GM20431 (cell line): ENCODE results near the gene MBD4.

Experiments
- in situ Hi-C: fragments of 300-500 bp; cut with MseI, MboI; formaldehyde crosslinking; loops from one replicate; pipeline ENCODE4 v1.15.0; 2020; ENCODE audit warnings: low sequenced_read_pairs; ENCODE audit not compliant: unreplicated experiment

Gene MBD4

GRCh38 chr3:129435367-129435766, 4.4 kb downstream of the MBD4 start:
- in situ Hi-C loops = no loop called here

DNA sequence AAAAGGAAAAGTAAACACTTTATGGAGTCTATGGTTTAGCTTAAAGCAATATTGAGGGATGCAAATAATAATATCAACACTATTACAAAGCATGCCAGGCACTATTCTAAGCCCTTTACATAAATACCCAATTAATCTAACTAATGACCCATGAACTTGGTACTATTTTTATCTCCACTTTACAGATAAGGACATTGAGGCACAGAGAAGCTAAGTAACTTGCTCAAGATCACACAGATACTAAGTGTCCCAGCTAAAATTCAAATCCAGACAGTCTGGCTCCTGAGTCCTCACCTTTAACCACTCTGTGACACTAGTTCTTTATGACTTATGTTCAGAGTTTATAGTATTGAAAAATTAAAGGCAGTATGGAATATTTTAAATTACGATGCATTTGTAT, 5.6 kb downstream of the MBD4 start:
- in situ Hi-C loops = no loop called here

GRCh38 chr3:129433565-129433964, 6.2 kb downstream of the MBD4 start:
- in situ Hi-C loops = no loop called here

DNA sequence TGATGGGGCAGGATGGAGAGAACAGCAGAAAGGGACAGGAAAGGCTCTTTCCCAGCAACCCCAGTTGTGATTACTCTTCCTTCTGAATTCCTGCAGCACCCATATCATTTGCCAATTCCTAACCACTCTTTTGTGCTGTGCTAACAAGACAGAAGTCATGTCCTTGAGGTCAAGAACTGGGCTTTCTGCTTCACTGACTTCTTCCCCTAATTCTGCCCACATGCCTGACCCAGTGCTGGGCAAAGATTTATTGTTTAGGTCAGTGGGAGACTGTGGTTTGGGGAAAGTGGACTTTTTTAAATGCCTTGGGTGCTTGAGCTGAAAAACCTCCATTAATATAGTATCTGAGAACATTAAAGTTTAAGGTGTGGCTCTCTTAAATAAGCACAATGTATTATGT, 7.1 kb downstream of the MBD4 start:
- in situ Hi-C loops = no loop called here

DNA sequence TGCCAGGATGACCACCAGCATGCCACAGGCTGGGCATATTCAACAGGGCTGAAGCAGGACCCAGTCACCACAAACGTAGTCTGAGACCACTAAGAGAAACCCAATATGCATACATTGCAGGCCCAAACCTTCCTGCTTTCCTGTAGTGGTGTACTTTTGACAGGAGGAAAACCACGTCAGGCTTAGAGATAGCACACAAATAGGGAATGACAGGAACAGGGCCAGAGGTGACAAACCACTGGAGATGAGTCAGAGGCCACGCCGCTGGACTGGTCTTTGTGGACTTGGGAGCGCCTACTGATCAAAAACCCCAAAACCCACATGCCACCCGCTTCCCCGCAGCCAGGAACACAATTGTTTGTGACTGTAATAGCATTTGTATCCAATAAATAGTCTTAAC, 7.7 kb downstream of the MBD4 start:
- in situ Hi-C loops = no loop called here

DNA sequence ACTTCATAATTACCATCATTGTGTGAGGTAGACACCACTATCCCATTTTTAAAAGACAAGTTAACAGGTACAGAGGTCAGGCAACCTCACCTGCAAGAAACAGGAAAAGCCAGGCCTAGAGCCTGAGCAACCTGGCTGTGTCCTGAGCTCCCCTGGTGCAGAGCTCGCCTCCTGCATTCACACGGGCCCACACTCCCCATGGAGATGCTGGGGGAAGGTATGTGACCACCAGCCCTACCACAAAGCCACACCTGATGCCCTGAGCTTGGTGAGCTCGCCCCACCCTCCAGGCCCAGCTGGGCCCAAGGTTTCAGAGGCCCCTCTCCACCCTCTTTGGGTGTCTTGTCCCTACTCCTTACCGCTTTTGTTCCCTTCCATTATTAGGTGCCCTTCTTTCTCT, 10.1 kb downstream of the MBD4 start:
- in situ Hi-C loops = no loop called here

GRCh38 chr3:129429080-129429451, 10.7 kb downstream of the MBD4 start:
- in situ Hi-C loops = no loop called here

DNA sequence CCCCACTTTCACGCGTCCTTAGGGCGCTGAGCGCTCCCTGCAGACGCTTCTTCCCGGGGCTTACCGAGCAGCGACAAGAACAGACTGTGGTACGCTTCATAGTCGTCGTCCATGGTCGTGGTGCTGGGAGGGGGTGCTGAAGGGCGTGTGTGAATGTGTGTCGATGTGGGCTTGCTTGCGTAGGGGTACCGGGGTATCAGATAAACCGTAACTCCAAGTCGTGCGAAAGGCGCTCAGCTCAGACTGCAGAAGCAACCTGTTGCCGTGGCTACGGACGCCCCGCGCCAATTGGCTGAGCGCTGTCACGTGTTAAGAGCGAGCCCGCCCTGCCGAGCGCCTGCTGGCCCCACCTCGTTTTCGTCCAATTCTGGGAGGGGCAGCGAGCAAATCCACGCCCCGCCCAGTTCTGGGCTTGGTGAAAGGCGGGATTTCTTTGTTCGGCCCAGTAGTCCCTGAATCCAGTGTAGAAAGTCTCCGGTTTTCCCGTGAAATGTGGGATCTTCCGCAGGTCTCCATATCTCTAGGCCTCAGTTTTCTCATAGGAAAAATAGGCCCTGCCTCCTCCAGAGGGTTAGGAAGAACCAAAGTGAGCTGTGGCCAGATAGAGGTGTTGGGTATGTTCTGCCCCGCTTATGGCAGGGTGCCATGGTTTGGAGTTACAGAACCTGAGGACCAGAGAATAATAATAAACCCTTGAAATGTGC, 11.2 kb downstream of the MBD4 start, which contains the start of gene EFCAB12:
EFCAB12 (minus strand) TSS at position 261 of the 704 bp plus-strand sequence; CDS start at position 113, 148 bp downstream.
- in situ Hi-C loops = no loop called here

DNA sequence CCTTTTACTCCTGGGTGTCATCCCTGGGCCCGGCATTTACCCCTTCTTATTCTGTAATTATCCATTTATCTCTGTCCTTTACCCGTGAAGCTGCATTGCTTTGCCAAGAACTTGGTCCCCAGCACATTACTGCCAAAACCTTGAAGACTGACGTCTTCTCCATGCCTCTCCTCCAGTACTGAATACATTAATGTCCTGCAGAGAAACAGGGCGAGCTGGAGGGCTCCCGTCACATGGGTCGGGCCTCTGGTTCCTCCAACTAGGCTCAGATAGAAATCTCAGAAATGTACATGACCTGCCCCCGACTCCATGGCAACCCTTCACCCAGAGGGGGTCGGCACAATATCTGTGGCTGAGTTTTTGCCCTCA, 11.8 kb downstream of the MBD4 start:
- in situ Hi-C loops = no loop called here

- in situ Hi-C loops = no loop called here
Measured at GRCh38 chr3:129425619-129426018, 14.1 kb downstream of the MBD4 start.

DNA sequence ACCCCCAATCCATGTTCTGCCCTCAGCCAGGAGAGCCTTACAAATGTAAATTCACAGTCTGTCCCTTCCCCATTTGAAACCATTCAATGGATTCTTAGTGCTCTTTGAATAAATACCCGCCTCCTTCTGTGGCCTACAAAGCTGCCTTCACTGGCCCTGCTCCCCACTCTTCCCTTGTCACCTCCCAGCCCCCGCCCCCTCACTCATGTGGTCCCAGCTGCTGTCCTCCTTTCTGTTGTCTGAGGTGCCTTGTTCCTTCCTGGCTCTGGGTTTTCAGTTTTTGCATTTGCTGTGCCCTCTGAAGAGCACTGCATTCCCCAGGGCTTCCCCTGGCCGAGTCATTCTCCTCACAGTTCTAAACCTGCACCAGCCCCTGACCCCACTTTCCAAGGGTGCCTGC, 14.5 kb downstream of the MBD4 start:
- in situ Hi-C loops = no loop called here

DNA sequence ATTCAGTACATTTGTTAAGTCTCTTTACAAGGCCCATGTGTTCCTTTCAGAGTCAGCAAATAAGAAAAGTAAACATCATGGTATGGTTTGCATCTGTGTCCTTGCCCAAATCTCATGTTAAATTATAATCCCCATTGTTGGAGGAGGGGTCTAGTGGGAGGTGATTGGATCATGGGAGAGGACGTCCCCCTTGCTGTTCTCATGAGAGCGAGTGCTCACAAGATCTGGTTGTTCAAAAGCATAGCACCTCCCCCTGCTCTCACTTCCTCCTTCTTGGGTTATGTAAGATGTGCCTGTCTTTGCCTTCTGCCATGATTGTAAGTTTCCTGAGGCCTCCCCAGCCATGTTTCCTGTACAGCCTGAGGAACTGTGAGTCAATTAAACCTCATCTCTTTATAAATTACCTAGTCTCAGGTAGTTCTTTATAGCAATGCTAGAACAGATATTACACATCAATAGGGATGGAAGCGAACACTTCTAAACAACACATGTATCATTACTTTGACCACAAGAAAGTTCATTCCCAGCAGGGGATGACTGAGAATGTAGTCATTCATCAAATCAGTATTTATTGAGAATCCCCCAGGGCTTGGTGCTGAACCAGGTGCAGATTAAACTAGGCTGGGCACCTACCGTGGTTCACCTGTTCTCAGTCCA, 15.4 kb downstream of the MBD4 start:
- in situ Hi-C loops = no loop called here

- in situ Hi-C loops = no loop called here
Measured at GRCh38 chr3:129422897-129423296, 16.9 kb downstream of the MBD4 start.

GRCh38 chr3:129421988-129422745, 17.6 kb downstream of the MBD4 start:
- in situ Hi-C loops = no loop called here

GRCh38 chr3:129421236-129421883, 18.4 kb downstream of the MBD4 start:
- in situ Hi-C loops = no loop called here

DNA sequence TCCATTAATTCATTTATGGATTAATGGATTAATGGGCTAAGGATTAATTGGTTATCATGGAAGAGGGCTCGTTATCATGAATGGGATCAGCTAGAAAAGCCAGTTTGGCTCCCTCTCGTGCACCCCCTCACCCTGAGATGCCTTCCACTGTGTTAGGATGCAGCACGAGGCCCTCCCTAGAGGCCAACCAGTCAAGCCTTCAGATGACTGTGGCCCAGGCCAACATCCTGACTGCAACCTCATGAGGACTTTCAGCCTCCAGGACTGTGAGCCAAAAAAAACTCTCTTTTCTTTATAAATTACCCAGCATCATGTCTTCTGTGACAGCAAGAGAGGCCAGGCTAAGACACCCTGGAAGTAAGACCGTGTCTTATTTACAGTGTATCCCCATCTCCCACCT, 20.3 kb downstream of the MBD4 start:
- in situ Hi-C loops = no loop called here

DNA sequence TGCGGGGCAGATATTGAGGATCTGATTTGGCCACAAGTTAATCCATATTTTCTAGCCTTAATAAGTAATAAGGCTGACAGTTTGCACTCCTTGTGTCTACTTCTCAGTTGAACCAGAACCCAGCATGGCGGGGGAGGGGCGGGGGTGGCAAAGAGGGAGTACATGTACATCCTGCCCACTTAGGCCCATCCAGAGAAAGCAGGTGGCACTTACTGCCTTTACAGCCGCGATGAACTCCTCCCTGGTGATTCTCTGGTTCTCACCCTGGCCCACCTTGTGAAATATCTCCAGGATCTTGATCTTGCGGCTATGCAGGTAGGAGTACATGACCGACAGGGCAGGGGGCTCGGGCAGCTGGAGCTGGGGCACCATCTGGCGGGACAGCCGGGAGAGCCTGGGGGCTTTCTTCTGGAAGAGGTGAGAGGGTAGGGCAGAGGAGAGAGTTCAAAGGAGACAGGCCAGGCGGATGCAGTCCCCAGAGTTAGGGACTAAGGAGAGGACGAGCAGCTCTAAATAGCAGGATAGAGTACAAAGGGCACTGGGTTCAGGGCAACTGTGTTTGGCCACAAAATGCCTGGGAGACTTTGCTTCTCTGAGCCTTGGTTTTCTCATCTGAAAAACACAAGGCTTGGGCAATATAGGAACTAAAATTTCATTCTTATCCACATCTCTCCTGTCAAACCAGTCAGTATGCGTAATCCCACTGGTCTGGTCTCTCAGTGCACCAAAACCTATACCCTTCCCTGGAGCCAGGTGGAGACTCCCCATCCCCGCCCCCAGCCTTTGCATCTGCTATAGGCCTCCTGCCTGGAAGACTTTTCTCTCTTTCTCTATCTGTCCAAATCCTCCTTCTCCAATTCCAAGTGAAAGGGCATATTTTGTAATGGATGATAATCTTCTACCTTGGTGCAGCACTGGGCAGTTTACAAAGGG, 21.4 kb downstream of the MBD4 start:
- in situ Hi-C loops = no loop called here

DNA sequence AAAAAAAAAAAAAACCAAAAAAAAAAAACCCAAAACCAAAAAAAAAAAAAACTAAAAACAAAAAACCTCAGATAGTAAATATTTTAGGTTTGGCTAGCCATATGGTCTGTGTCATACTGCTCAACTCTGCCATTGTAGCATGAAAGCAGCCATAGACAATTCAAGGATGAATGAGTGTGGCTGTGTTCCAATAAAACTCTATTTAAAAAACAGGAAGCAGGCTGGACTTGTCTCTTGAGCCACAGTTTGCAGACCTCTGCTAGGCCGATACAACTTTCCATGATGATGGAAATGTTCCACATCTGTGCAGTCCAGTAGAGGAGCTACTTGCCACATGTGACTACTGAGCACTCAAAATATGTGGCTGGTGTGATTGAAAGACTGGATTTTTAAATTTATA, 22.4 kb downstream of the MBD4 start:
- in situ Hi-C loops = no loop called here

DNA sequence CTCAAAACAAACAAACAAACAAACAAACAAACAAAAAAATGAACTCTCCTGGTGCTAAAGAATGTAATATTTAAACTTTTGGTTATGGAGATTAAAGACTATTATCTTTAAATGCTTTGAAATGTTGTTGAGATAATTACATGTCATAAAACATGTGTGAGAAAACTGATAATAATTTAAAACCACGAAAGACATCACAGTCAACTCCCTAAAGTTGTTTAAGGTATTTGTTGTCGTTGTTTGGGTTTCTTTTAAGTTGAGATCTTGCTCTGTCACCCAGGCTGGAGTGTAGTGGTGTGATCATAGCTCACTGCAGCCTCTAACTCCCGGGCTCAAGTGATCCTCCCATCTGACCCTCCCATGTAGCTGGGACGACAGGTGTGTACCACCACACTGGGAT, 23.3 kb downstream of the MBD4 start:
- in situ Hi-C loops = no loop called here

DNA sequence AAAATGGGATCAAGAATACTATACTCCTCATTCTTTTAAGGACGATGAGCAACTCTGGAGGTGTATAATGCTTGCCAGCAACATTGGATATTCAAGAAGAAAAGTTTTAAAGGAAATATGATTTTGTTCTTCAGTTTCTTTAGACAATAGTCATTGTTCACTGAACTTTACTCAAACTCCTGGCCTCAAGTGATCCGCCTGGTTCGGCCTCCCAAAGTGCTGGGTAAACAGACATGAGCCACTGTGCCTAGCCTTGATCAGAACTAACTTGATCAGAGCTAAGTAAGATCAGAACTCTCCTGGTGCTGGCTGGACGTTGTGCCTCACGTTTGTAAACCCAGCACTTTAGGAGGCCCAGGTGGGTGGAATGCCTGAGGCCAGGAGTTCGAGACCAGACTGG, 23.9 kb downstream of the MBD4 start:
- in situ Hi-C loops = no loop called here
